ENCODE measurements around the gene NDRG3.

DNA sequence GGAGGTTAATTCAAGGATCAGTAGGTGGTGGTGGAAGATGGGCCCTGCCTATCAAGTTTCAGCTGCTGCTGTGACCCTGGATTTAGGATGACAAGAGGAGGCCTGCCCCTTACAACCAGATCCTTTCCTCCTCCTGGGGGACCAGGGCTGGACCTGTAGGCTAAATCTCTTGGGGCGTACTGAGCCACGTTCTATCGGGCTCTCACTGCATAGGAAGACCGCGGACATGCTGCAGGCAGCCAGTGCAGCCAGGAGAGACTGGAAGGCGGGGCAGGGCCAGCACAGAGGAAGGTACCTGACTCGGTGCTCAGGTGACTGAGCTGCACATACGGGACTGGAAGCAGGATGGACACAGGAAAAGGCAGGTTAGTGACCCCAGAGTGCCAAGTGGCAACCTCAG is 91.4 kb downstream of the NDRG3 start:
- TF ChIP-seq, protein P1, sequence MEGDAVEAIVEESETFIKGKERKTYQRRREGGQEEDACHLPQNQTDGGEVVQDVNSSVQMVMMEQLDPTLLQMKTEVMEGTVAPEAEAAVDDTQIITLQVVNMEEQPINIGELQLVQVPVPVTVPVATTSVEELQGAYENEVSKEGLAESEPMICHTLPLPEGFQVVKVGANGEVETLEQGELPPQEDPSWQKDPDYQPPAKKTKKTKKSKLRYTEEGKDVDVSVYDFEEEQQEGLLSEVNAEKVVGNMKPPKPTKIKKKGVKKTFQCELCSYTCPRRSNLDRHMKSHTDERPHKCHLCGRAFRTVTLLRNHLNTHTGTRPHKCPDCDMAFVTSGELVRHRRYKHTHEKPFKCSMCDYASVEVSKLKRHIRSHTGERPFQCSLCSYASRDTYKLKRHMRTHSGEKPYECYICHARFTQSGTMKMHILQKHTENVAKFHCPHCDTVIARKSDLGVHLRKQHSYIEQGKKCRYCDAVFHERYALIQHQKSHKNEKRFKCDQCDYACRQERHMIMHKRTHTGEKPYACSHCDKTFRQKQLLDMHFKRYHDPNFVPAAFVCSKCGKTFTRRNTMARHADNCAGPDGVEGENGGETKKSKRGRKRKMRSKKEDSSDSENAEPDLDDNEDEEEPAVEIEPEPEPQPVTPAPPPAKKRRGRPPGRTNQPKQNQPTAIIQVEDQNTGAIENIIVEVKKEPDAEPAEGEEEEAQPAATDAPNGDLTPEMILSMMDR (conservative IDR thresholded peaks at IDR 0.05; ENCODE audit: low read depth, low read length) = no peak
- TF ChIP-seq EZH2phosphoT487 (IDR thresholded peaks at IDR 0.05; ENCODE audit: borderline replicate concordance, low read length) = no peak

Measured in PC-3 (cell line).